ENCODE results near the gene ENTPD6.

Gene ENTPD6

GRCh38 chr20:25219365-25219764 is 23.9 kb downstream of the ENTPD6 start:
- Histone ChIP-seq H3K36me3 (ENCODE audit: insufficient read depth, low read length) (peaks cover 33% of the 10 kb centered on the region), H3K9me3 (ENCODE audit: insufficient read depth, low read depth, low read length) (no peaks in the 10 kb centered on the region), H3K27me3 (ENCODE audit: insufficient read depth, low read length) (no peaks in the 10 kb centered on the region), H3K9ac (ENCODE audit: low read depth, low read length) (no peak overlapping the region), H3K4me1 (ENCODE audit: insufficient read depth, low read length) (peaks cover 12% of the 10 kb centered on the region; the same call in 1 of the 2 replicates), H3K27ac (ENCODE audit: low read depth, low read length) (no peak overlapping the region), H3K4me3 (ENCODE audit: low read length) (no peak overlapping the region)
- WGBS, result 96% methylated on average over 7 of the region's 7 CpGs

GRCh38 chr20:25220021-25220730 is 24.7 kb downstream of the ENTPD6 start:
- no peak overlapping the region for H3K4me3 ChIP-seq (ENCODE audit: low read length)
- no peaks in the 10 kb centered on the region for H3K27me3 ChIP-seq (ENCODE audit: insufficient read depth, low read length)
- 87% methylated on average over 16 of the region's 16 CpGs for WGBS
- H3K27ac ChIP-seq (ENCODE audit: low read depth, low read length), result no peak overlapping the region
- no peaks in the 10 kb centered on the region for H3K9me3 ChIP-seq (ENCODE audit: insufficient read depth, low read depth, low read length)
- H3K36me3 ChIP-seq (ENCODE audit: insufficient read depth, low read length), result peaks cover 26% of the 10 kb centered on the region
- no peak overlapping the region for H3K9ac ChIP-seq (ENCODE audit: low read depth, low read length)
- H3K4me1 ChIP-seq (ENCODE audit: insufficient read depth, low read length), result peaks cover 12% of the 10 kb centered on the region; the same call in 1 of the 2 replicates

- Histone ChIP-seq H3K4me1 (ENCODE audit: insufficient read depth, low read length) (peaks cover 12% of the 10 kb centered on the region; the same call in 1 of the 2 replicates), H3K27me3 (ENCODE audit: insufficient read depth, low read length) (no peaks in the 10 kb centered on the region), H3K36me3 (ENCODE audit: insufficient read depth, low read length) (peaks cover 18% of the 10 kb centered on the region), H3K9ac (ENCODE audit: low read depth, low read length) (no peak overlapping the region), H3K9me3 (ENCODE audit: insufficient read depth, low read depth, low read length) (no peaks in the 10 kb centered on the region), H3K27ac (ENCODE audit: low read depth, low read length) (no peak overlapping the region), H3K4me3 (ENCODE audit: low read length) (no peak overlapping the region)
- 94% methylated on average over 15 of the region's 15 CpGs for WGBS
These were observed 25.5 kb downstream of the ENTPD6 start for GRCh38 chr20:25220810-25221591.

- no peak overlapping the region for H3K4me3 ChIP-seq (ENCODE audit: low read length)
- 93% methylated on average over 29 of the region's 29 CpGs for WGBS
- H3K9me3 ChIP-seq (ENCODE audit: insufficient read depth, low read depth, low read length), result no peaks in the 10 kb centered on the region
- no peak overlapping the region for H3K27ac ChIP-seq (ENCODE audit: low read depth, low read length)
- H3K36me3 ChIP-seq (ENCODE audit: insufficient read depth, low read length), result peaks cover 13% of the 10 kb centered on the region
- no peaks in the 10 kb centered on the region for H3K27me3 ChIP-seq (ENCODE audit: insufficient read depth, low read length)
- no peak overlapping the region for H3K9ac ChIP-seq (ENCODE audit: low read depth, low read length)
- H3K4me1 ChIP-seq (ENCODE audit: insufficient read depth, low read length), result peaks cover 12% of the 10 kb centered on the region; the same call in 1 of the 2 replicates
These were observed 26.3 kb downstream of the ENTPD6 start for GRCh38 chr20:25221592-25222460.

- peak overlapping the region; percentile 66 for H3K27ac ChIP-seq (ENCODE audit: low read depth, low read length)
- peaks cover 9% of the 10 kb centered on the region; the same call in 1 of the 2 replicates for H3K36me3 ChIP-seq (ENCODE audit: insufficient read depth, low read length)
- 74% methylated on average over 21 of the region's 21 CpGs for WGBS
- H3K4me3 ChIP-seq (ENCODE audit: low read length), result no peak overlapping the region
- no peaks in the 10 kb centered on the region for H3K9me3 ChIP-seq (ENCODE audit: insufficient read depth, low read depth, low read length)
- peak overlapping the region; percentile 32; the same call in 1 of the 2 replicates for H3K9ac ChIP-seq (ENCODE audit: low read depth, low read length)
- no peaks in the 10 kb centered on the region for H3K27me3 ChIP-seq (ENCODE audit: insufficient read depth, low read length)
- peaks cover 12% of the 10 kb centered on the region; the same call in 1 of the 2 replicates for H3K4me1 ChIP-seq (ENCODE audit: insufficient read depth, low read length)
These were observed 27.1 kb downstream of the ENTPD6 start for GRCh38 chr20:25222461-25223178.

GRCh38 chr20:25223179-25223661 is 27.7 kb downstream of the ENTPD6 start:
- Histone ChIP-seq H3K4me1 (ENCODE audit: insufficient read depth, low read length) (peaks cover 12% of the 10 kb centered on the region; the same call in 1 of the 2 replicates), H3K9ac (ENCODE audit: low read depth, low read length) (peak overlapping the region; percentile 32; the same call in 1 of the 2 replicates), H3K9me3 (ENCODE audit: insufficient read depth, low read depth, low read length) (no peaks in the 10 kb centered on the region), H3K27me3 (ENCODE audit: insufficient read depth, low read length) (no peaks in the 10 kb centered on the region), H3K27ac (ENCODE audit: low read depth, low read length) (peak overlapping the region; percentile 66), H3K36me3 (ENCODE audit: insufficient read depth, low read length) (peaks cover 4% of the 10 kb centered on the region; the same call in 1 of the 2 replicates), H3K4me3 (ENCODE audit: low read length) (no peak overlapping the region)
- 55% methylated on average over 8 of the region's 8 CpGs for WGBS

GRCh38 chr20:25223765-25224720 is 28.5 kb downstream of the ENTPD6 start:
- H3K36me3 ChIP-seq (ENCODE audit: insufficient read depth, low read length), result peaks cover 3% of the 10 kb centered on the region; the same call in 1 of the 2 replicates
- no peaks in the 10 kb centered on the region for H3K27me3 ChIP-seq (ENCODE audit: insufficient read depth, low read length)
- H3K4me1 ChIP-seq (ENCODE audit: insufficient read depth, low read length), result peaks cover 12% of the 10 kb centered on the region; the same call in 1 of the 2 replicates
- 94% methylated on average over 24 of the region's 24 CpGs for WGBS
- H3K9me3 ChIP-seq (ENCODE audit: insufficient read depth, low read depth, low read length), result no peaks in the 10 kb centered on the region
- H3K27ac ChIP-seq (ENCODE audit: low read depth, low read length), result peak overlapping the region; percentile 66; the same call in 1 of the 2 replicates
- no peak overlapping the region for H3K9ac ChIP-seq (ENCODE audit: low read depth, low read length)
- no peak overlapping the region for H3K4me3 ChIP-seq (ENCODE audit: low read length)

GRCh38 chr20:25224941-25225340 is 29.4 kb downstream of the ENTPD6 start:
- Histone ChIP-seq H3K4me1 (ENCODE audit: insufficient read depth, low read length) (peaks cover 12% of the 10 kb centered on the region; the same call in 1 of the 2 replicates), H3K4me3 (ENCODE audit: low read length) (no peak overlapping the region), H3K9ac (ENCODE audit: low read depth, low read length) (no peak overlapping the region), H3K27ac (ENCODE audit: low read depth, low read length) (no peak overlapping the region), H3K36me3 (ENCODE audit: insufficient read depth, low read length) (peaks cover 3% of the 10 kb centered on the region; the same call in 1 of the 2 replicates), H3K9me3 (ENCODE audit: insufficient read depth, low read depth, low read length) (no peaks in the 10 kb centered on the region), H3K27me3 (ENCODE audit: insufficient read depth, low read length) (no peaks in the 10 kb centered on the region)
- 94% methylated on average over 16 of the region's 16 CpGs for WGBS

- Histone ChIP-seq H3K4me1 (ENCODE audit: insufficient read depth, low read length) (peaks cover 12% of the 10 kb centered on the region; the same call in 1 of the 2 replicates), H3K9me3 (ENCODE audit: insufficient read depth, low read depth, low read length) (no peaks in the 10 kb centered on the region), H3K27me3 (ENCODE audit: insufficient read depth, low read length) (no peaks in the 10 kb centered on the region), H3K36me3 (ENCODE audit: insufficient read depth, low read length) (peaks cover 3% of the 10 kb centered on the region; the same call in 1 of the 2 replicates), H3K27ac (ENCODE audit: low read depth, low read length) (no peak overlapping the region), H3K9ac (ENCODE audit: low read depth, low read length) (no peak overlapping the region), H3K4me3 (ENCODE audit: low read length) (no peak overlapping the region)
- 96% methylated on average over 16 of the region's 16 CpGs for WGBS
These were observed 30.3 kb downstream of the ENTPD6 start for GRCh38 chr20:25225642-25226432.
